Stimulated activated CD8-positive, alpha-beta memory T cell treated with anti-CD3 and anti-CD28 coated beads, Interleukin-7, amount 100 ng/mL, for 1 hour (primary cell): ENCODE measurements around the gene C6orf118.

ENCODE experiments used
- DNase-seq, 2 donors: peaks; one replicate each; pipeline ENCODE4 v3.0.0-alpha.2; 2020; ENCODE audit warnings: low read depth in 2 of 2

Gene C6orf118

DNA sequence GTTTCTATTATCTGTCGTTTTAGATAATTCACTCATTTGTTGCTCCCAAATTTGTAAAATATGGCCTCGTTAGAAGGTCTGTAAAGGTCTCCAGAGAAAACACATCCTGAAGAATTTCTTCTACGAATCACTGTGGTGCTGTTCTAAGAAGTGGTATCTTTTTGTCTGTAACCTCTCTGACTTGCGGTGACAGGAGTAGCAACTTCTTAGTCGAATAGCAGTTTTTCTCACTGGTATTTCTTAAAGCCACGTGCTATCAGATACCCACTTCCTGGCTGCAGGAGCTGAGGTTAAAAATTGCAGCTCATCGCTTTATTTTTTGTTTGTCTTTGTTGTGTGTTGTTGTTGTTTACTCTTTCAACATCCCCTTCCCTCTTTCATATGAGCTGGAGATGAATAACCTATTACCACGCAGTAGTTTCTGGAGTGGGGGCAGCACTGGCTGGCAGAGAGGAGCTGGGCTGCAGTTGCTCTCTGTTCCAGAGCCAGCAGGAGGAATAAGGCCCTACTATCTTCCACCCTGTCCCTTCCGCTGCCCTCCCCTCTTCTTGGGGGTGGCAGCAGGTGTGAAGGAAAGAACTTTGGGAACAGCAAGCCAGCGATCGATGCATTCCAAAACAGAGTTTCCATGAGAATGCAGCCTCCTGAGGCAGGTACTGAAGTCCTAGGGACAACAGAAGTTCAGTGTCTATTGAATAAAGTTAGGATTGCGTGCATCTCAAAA, 64.7 kb downstream of the C6orf118 start:
- DNase-seq = no peak

DNA sequence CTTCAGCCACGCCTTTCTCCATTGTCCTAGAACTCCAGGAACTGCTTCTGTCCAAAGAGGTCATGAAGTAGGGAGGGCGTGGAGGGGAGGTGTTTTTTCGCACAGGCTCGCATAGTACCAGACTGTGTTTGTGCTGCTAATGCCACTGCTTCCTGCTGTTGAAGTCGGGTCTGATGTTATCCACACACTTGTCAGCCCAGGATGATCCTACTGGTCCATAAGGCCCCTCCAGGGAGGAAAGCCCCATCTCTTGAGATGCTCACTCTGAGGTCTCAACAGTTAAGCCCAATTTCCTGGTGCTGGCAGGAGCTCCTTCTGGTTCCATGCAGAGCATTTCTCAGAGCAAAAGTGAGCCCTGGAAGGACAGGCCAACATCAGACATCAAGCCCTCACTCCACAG, 65.6 kb downstream of the C6orf118 start:
- DNase-seq = no peak

DNA sequence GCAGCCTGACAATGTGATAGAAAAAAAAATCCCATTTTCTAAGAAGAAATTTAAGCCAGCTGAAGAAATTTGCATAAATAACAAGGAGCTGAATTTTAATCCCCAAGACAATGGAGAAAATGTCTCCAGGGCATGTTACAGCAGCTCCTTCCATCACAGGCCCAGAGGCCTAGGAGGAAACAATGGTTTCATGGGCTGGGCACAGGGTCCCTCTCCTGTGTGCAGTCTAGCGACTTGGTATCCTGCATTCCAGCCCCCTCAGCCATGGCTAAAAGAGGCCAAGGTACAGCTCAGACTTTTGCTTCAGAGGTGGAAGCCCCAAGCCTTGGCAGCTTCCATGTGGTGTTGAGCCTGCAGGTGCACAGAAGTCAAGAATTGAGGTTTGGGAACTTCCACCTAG, 73.1 kb downstream of the C6orf118 start:
- no peak for DNase-seq

DNA sequence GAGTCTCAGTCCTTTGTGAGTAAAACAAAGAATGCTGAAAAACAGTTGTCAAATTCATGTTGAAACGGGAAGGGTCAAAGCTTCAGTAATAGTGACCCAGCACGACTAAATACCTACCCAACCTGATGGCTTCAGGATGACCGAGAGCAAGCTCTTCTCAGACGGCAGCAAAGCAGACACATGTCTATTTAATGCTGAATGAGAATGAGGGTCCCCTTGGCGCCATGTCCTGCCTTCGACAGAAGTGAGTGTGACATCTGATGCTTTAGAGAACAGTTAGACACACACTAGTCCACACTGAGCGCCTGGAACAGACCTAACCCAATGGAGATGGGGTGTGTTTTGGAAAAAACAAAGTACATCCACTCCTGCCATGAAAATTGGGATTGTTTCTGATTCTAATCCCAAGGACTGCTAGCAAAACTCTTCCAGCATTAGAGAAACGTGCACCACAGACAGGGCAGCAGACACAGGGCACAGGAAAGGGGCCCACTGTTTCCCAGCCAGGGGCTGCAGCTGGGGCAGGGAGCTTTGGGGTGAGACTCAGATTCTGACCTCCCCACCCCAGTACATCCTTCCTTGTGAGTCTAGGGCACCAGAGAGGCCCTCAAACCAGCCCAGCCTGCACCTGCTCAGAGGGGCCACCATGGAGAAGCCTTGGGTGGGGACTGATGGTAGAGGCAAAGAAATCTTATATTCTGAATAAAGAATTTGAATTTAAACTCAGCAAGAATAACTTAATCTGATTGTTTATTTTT, 76.5 kb downstream of the C6orf118 start:
- no peak for DNase-seq

DNA sequence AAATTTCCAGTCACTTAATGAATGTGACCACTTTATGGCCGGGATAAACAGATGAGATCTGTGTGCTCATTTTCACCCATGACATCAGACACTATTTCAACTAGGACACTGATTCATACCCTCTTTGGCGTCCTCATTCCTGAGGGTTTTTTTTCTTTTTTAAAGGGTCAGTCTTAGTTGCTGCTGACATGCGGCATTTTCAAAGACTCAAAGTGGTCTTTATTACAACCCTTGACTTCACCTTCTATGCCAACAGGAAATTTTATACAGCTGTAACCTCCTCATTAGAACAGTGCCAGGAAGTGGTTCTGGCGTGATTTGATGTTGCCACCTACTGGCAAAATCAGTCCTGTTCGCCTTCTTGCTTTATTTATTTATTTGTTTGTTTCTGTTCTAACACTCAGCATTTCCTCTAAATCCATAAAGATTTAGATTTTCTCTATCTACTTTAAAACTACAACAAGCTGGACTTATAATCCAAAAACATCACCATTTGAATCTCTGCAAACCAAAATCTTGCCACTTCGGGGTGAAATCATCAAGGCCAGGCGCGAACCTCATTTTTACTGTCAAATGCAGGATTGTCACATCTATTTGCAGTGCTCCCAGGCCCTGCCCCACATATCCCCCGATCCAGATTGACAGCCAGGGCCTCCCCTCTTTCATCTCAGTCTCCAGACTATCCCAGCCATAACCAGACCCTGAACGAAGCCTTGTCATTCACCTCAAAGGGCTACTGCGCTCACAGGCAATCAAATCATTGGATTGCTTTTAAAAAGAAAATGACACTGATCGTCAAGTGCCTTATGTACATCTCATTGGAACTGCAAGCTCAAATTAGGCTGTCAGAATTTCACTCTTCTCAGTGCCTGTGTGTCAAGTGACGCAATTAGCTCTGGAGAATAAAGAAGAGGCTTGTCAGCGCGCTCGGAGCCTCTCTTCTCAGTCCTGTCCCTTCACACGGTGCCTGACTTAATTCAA, 77.5 kb downstream of the C6orf118 start:
- no peak for DNase-seq

DNA sequence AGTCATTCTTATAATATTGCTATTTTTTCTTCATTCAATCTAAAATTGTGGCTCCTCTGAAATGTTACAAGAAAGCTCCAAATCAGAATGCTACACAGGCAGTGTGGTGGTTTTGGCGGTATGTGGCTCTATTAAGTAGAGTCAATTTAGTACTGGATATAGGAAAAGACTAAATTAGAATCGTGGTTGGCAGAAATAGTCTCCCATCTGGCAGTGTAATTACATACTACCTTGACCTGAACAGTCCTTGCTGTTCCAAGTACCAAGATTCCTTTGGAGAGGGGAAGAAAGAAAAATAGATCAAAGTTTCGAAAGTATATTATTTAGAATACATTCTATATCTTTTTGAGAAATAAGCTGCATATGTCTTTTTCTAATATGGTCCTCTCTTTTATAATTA, 78.2 kb downstream of the C6orf118 start:
- no peak for DNase-seq
